Endothelial cell of umbilical vein (primary cell): ENCODE results near the gene WIPI1. TPM values are rescaled to one million over a fixed set of nuclear protein-coding genes. Genes with fewer than 3 reads are reported as not detected.

ENCODE experiments used
- BruUV-seq: library from RNA; stranded (reverse); fragments of 400-500 nt; replicated peaks from 2 replicates; lab custom pipeline; 2021; lab: Mats Ljungman, UMichigan
- CTCF ChIA-PET: fragments of 300-600, 350-600 bp; sonication (Branson Sonifier 250); formaldehyde crosslinking; loops from one replicate; lab custom pipeline; 2021; ENCODE audit warnings: antibody characterized with exemption, inconsistent platforms; lab: Charles Lee
- POLR2A ChIA-PET: fragments of 300-600, 350-600 bp; sonication (Branson Sonifier 250); formaldehyde crosslinking; loops from one replicate; lab custom pipeline; 2021; ENCODE audit warnings: antibody characterized with exemption, inconsistent platforms; lab: Charles Lee
- DNase-seq: peaks from one replicate; pipeline ENCODE4 v3.0.0-alpha.2; 2011; ENCODE audit warnings: low read depth, low spot score
- FAIRE-seq: peaks from 2 replicates; lab custom pipeline; 2011; peaks lifted over from hg19 to GRCh38; lab: Jason Lieb, UNC
- H2AFZ ChIP-seq: 2 replicates; pipeline ENCODE4 v1.6.0; 2012; ENCODE audit warnings: low read depth, low read length, control low read depth, inconsistent platforms
- H3K27ac ChIP-seq: 2 replicates; pipeline ENCODE4 v1.5.1; 2011; ENCODE audit warnings: low read depth, mild to moderate bottlenecking, control low read depth, low read length, moderate library complexity; ENCODE audit not compliant: insufficient read depth
- H3K27me3 ChIP-seq, 2 experiments: 2 replicates each; pipeline versions ENCODE4 v1.6.0 to v1.6.1; 2011; ENCODE audit warnings: low read length in 2 of 2, mixed read lengths in 1 of 2; ENCODE audit not compliant: control insufficient read depth in 2 of 2, insufficient read depth in 2 of 2
- H3K36me3 ChIP-seq, 2 experiments: 2 replicates in 1 of 2; 3 replicates in 1 of 2; pipeline ENCODE4 v1.5.1; 2011; ENCODE audit warnings: low read length in 2 of 2, mild to moderate bottlenecking in 1 of 2, moderate library complexity in 1 of 2; ENCODE audit not compliant: control insufficient read depth in 2 of 2, insufficient read depth in 2 of 2; ENCODE audit errors: extremely low read depth in 1 of 2
- H3K4me1 ChIP-seq: 3 replicates; pipeline ENCODE4 v1.5.1; 2011; ENCODE audit warnings: mild to moderate bottlenecking, low read length; ENCODE audit not compliant: control insufficient read depth, insufficient read depth; ENCODE audit errors: extremely low read depth
- H3K4me2 ChIP-seq: 2 replicates; pipeline ENCODE4 v1.6.1; 2011; ENCODE audit warnings: low read length, control low read depth, mixed read lengths; ENCODE audit not compliant: insufficient read depth
- H3K4me3 ChIP-seq, 3 experiments: fragments of 200-600 bp in 1 of 3; sonication (generic), shearing (Covaris generic) in 1 of 3; replicated peaks in 1 of 3; 2 replicates each; pipeline ENCODE4 v1.5.1; 2011 to 2016; ENCODE audit warnings: control low read depth in 3 of 3, low read length in 3 of 3, mild to moderate bottlenecking in 2 of 3, inconsistent platforms in 1 of 3, low read depth in 1 of 3, moderate library complexity in 1 of 3; ENCODE audit not compliant: insufficient read depth in 1 of 3
- H3K79me2 ChIP-seq: 2 replicates; pipeline ENCODE4 v1.6.0; 2012; ENCODE audit warnings: low read length, inconsistent platforms; ENCODE audit not compliant: control insufficient read depth, insufficient read depth
- H3K9ac ChIP-seq: replicated peaks from 2 replicates; pipeline ENCODE3; 2011; ENCODE audit warnings: low read length, control low read depth; ENCODE audit not compliant: insufficient read depth; ENCODE audit errors: extremely low read depth
- H3K9me1 ChIP-seq: replicated peaks from 3 replicates; pipeline ENCODE4 v1.6.0; 2011; ENCODE audit warnings: mild to moderate bottlenecking, low read length; ENCODE audit not compliant: control insufficient read depth, insufficient read depth; ENCODE audit errors: extremely low read depth
- H3K9me3 ChIP-seq: replicated peaks from 2 replicates; pipeline ENCODE4 v1.5.1; 2012; ENCODE audit warnings: low read length, inconsistent platforms; ENCODE audit not compliant: control insufficient read depth, insufficient read depth
- H4K20me1 ChIP-seq: replicated peaks from 2 replicates; pipeline ENCODE3; 2011; ENCODE audit warnings: mild to moderate bottlenecking, low read length; ENCODE audit not compliant: control insufficient read depth, insufficient read depth; ENCODE audit errors: extremely low read depth
- CTCF ChIP-seq, 2 donors: IDR thresholded peaks; 1 replicate in 1 of 2; 2 replicates in 1 of 2; pipeline ENCODE4 v1.5.1; 2011; ENCODE audit warnings: low read length in 2 of 2, mild to moderate bottlenecking in 2 of 2, moderate library complexity in 2 of 2, control low read depth in 1 of 2, inconsistent platforms in 1 of 2, low read depth in 1 of 2; ENCODE audit not compliant: insufficient read depth in 1 of 2; ENCODE audit errors: extremely low read depth in 1 of 2
- EZH2 ChIP-seq: IDR thresholded peaks from 2 replicates; pipeline ENCODE4 v1.6.1; 2012; ENCODE audit warnings: borderline replicate concordance, low read depth, mild to moderate bottlenecking, moderate library complexity, low read length, inconsistent platforms; ENCODE audit not compliant: severe bottlenecking
- FOS ChIP-seq: IDR thresholded peaks from 2 replicates; pipeline ENCODE4 v1.6.1; 2011; ENCODE audit warnings: mild to moderate bottlenecking, low read length, moderate library complexity, borderline replicate concordance; ENCODE audit not compliant: insufficient read depth
- GATA2 ChIP-seq: IDR thresholded peaks from 2 replicates; pipeline ENCODE4 v1.7.0; 2011; ENCODE audit warnings: low read depth, mild to moderate bottlenecking, moderate library complexity, mixed read lengths, low read length; ENCODE audit not compliant: insufficient read length, insufficient read depth
- JUN ChIP-seq: IDR thresholded peaks from 2 replicates; pipeline ENCODE4 v1.6.1; 2011; ENCODE audit warnings: borderline replicate concordance, low read depth; ENCODE audit not compliant: insufficient read length, insufficient read depth
- MAX ChIP-seq: IDR thresholded peaks from 2 replicates; pipeline ENCODE4 v1.6.1; 2011; ENCODE audit not compliant: insufficient read depth, insufficient read length
- MYC ChIP-seq: IDR thresholded peaks from one replicate; pipeline ENCODE4 v1.6.1; 2011; ENCODE audit warnings: mild to moderate bottlenecking, low read depth, low read length
- POLR2A ChIP-seq: IDR thresholded peaks from 2 replicates; pipeline ENCODE4 v1.6.1; 2012; ENCODE audit warnings: low read depth, mild to moderate bottlenecking, control low read depth, low read length
- POLR2AphosphoS5 ChIP-seq: IDR thresholded peaks from 2 replicates; pipeline ENCODE4 v1.6.1; 2012; ENCODE audit warnings: low read depth, mild to moderate bottlenecking, control low read depth, low read length, moderate library complexity; ENCODE audit not compliant: insufficient read depth
- dilution Hi-C: fragments of 300-500 bp; cut with MboI; formaldehyde crosslinking; loops from one replicate; pipeline ENCODE4 v1.15.0; 2019; ENCODE audit warnings: low sequenced_read_pairs; ENCODE audit not compliant: extremely low pct_ligation_motif_present
- intact Hi-C: fragments of 100-400 bp; cut with micrococcal nuclease; formaldehyde crosslinking; loops from one replicate; pipeline ENCODE4 v1.10.0; 2022
- polyA plus RNA-seq, 4 experiments: library from polyadenylated mRNA; depleted of rRNA in 3 of 4; stranded (reverse) in 3 of 4; unstranded in 1 of 4; fragments of >200 nt; gene quantifications; 2 replicates each; pipeline versions ENCODE4 v1.2.1 to v1.2.3, GENCODE V29; 2011 to 2012; ENCODE audit warnings: missing spikeins in 1 of 4
- total RNA-seq: library from RNA; stranded (reverse); gene quantifications from 2 replicates; pipeline ENCODE4 v1.2.3, GENCODE V29; 2021

WIPI1 gene
- total and polyA plus RNA-seq, 2 donors (not counting 3 experiments of a cell fraction or from before 2014, with no cell fraction given), result 49.9 to 70.3 TPM

GRCh38 chr17:68433211-68433610 lies 24.1 kb downstream of the WIPI1 start:
- FAIRE-seq (no peak), DNase-seq (no peak)
- Histone ChIP-seq H3K4me3 (no peak overlapping the region), H3K27ac (no peak overlapping the region), H3K4me2 (no peak overlapping the region), H3K9me1 (no peaks in the 10 kb centered on the region), H3K4me1 (peaks cover 14% of the 10 kb centered on the region), H3K9ac (no peak overlapping the region), H3K9me3 (no peaks in the 10 kb centered on the region), H2AFZ (no peak overlapping the region), H3K36me3 (peaks cover 18 to 53% of the 10 kb centered on the region in 2 experiments), H3K79me2 (no peaks in the 10 kb centered on the region), H3K27me3 (no peaks in the 10 kb centered on the region), H4K20me1 (no peaks in the 10 kb centered on the region)
- dilution Hi-C loops, result no loop called here
- intact Hi-C loops, result no loop called here
- CTCF ChIA-PET, result interaction anchor here (2.2 kb wide), 1 partner anchor 170 kb away, joined by 20 read pairs; no protein-coding TSS in a partner anchor
- POLR2A ChIA-PET, result interaction anchor here (0.5 kb wide), 1 partner anchor 454 kb away, joined by 4 read pairs; no protein-coding TSS in a partner anchor
- BruUV-seq, result no TSS peak
- TF ChIP-seq GATA2 (no peak), FOS (no peak), POLR2A (no peak), JUN (no peak)

GRCh38 chr17:68432086-68432864 lies 25.0 kb downstream of the WIPI1 start:
- Histone ChIP-seq H3K79me2 (no peaks in the 10 kb centered on the region), H3K4me2 (no peak overlapping the region), H3K4me3 (no peak overlapping the region), H3K27ac (no peak overlapping the region), H4K20me1 (no peaks in the 10 kb centered on the region), H2AFZ (no peak overlapping the region), H3K9ac (no peak overlapping the region), H3K36me3 (peaks cover 18 to 53% of the 10 kb centered on the region in 2 experiments), H3K27me3 (no peaks in the 10 kb centered on the region), H3K4me1 (peaks cover 4% of the 10 kb centered on the region), H3K9me3 (no peaks in the 10 kb centered on the region), H3K9me1 (no peaks in the 10 kb centered on the region)
- DNase-seq (no peak), FAIRE-seq (no peak)
- no TSS peak for BruUV-seq
- dilution Hi-C loops, result no loop called here
- POLR2A ChIA-PET, result no interaction called here
- CTCF ChIA-PET, result interaction anchor here (0.6 to 2.2 kb wide), 11 partner anchors 9 to 231 kb away, joined by 3 to 20 read pairs (median 4); partner anchors contain the start of genes AMZ2 and WIPI1
- intact Hi-C loops, result no loop called here
- TF ChIP-seq MAX (no peak), CTCF (IDR thresholded peaks at IDR 0.05; ENCODE audit: extremely low read depth in 1 of 2, insufficient read depth in 1 of 2, low read depth in 1 of 2, low read length in 2 of 2) (no peak), EZH2 (no peak), FOS (no peak), POLR2AphosphoS5 (no peak), GATA2 (no peak), POLR2A (no peak), JUN (no peak), MYC (no peak)
